Measurements from ENCODE around the gene RPS6KA4.
"Not testable (repeated sequence)": the region's sequence is repeated elsewhere in the genome, so short reads cannot be mapped to it uniquely, and the experiment has no call there.

DNA sequence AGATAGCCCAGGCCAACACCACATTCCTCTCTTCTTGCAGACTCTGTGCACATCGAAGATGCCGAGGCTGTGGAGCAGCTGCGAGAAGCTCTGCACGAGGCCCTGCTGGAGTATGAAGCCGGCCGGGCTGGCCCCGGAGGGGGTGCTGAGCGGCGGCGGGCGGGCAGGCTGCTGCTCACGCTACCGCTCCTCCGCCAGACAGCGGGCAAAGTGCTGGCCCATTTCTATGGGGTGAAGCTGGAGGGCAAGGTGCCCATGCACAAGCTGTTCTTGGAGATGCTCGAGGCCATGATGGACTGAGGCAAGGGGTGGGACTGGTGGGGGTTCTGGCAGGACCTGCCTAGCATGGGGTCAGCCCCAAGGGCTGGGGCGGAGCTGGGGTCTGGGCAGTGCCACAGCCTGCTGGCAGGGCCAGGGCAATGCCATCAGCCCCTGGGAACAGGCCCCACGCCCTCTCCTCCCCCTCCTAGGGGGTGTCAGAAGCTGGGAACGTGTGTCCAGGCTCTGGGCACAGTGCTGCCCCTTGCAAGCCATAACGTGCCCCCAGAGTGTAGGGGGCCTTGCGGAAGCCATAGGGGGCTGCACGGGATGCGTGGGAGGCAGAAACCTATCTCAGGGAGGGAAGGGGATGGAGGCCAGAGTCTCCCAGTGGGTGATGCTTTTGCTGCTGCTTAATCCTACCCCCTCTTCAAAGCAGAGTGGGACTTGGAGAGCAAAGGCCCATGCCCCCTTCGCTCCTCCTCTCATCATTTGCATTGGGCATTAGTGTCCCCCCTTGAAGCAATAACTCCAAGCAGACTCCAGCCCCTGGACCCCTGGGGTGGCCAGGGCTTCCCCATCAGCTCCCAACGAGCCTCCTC, 43.1 kb upstream of the RPS6KA4 start:
- TF ChIP-seq, protein P1, sequence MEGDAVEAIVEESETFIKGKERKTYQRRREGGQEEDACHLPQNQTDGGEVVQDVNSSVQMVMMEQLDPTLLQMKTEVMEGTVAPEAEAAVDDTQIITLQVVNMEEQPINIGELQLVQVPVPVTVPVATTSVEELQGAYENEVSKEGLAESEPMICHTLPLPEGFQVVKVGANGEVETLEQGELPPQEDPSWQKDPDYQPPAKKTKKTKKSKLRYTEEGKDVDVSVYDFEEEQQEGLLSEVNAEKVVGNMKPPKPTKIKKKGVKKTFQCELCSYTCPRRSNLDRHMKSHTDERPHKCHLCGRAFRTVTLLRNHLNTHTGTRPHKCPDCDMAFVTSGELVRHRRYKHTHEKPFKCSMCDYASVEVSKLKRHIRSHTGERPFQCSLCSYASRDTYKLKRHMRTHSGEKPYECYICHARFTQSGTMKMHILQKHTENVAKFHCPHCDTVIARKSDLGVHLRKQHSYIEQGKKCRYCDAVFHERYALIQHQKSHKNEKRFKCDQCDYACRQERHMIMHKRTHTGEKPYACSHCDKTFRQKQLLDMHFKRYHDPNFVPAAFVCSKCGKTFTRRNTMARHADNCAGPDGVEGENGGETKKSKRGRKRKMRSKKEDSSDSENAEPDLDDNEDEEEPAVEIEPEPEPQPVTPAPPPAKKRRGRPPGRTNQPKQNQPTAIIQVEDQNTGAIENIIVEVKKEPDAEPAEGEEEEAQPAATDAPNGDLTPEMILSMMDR (conservative IDR thresholded peaks at IDR 0.05; ENCODE audit: low read depth, low read length), result not testable (repeated sequence)
- TF ChIP-seq EZH2 (IDR thresholded peaks at IDR 0.05; ENCODE audit: low read length, unreplicated experiment), result not testable (repeated sequence)

All from PC-3 (cell line).